ENCODE measurements around the gene HSBP1L1. TPM values are rescaled to one million over a fixed set of nuclear protein-coding genes. Genes with fewer than 3 reads are reported as not detected.

Gene HSBP1L1
- total and polyA plus RNA-seq, 2 of the 13 experiments (the other 11 are each of a cell fraction or from before 2014, with no cell fraction given) = 22.6 to 45.1 TPM

GRCh38 chr18:79985172-79985571 lies 20.7 kb downstream of the HSBP1L1 start (continued):
- TF ChIP-seq ATF6 (CRISPR knock-in tag; conservative IDR thresholded peaks at IDR 0.05) (no peak), XRCC5 (optimal IDR thresholded peaks at IDR 0.05; ENCODE audit: low read length) (no peak), ZFP90 (CRISPR knock-in tag; IDR thresholded peaks at IDR 0.05; ENCODE audit: borderline replicate concordance) (0 out of 2 replicates have a peak, but pooled peaks have one; percentile 35), ZNF530 (CRISPR knock-in tag; IDR thresholded peaks at IDR 0.05; ENCODE audit: low read depth) (no peak), SRY (CRISPR knock-in tag; IDR thresholded peaks at IDR 0.05) (no peak), PLSCR1 (CRISPR knock-in tag; IDR thresholded peaks at IDR 0.05; ENCODE audit: borderline replicate concordance) (no peak), ZNF101 (CRISPR knock-in tag; IDR thresholded peaks at IDR 0.05; ENCODE audit: borderline replicate concordance, low read depth) (no peak), ZBTB33 (CRISPR knock-in tag; IDR thresholded peaks at IDR 0.05) (peak; percentile 84), HNF1A (IDR thresholded peaks at IDR 0.05; ENCODE audit: low read depth) (no peak), HNF1A (CRISPR knock-in tag; IDR thresholded peaks at IDR 0.05; ENCODE audit: borderline replicate concordance) (no peak), IKZF5 (CRISPR knock-in tag; IDR thresholded peaks at IDR 0.05) (no peak), HNF4G (IDR thresholded peaks at IDR 0.05; ENCODE audit: borderline replicate concordance, low read depth, low read length) (0 out of 2 replicates have a peak, but pooled peaks have one; percentile 17), HNF4G (CRISPR knock-in tag; IDR thresholded peaks at IDR 0.05; ENCODE audit: borderline replicate concordance, low read depth) (no peak), ZNF232 (CRISPR knock-in tag; IDR thresholded peaks at IDR 0.05; ENCODE audit: borderline replicate concordance) (no peak), ZNF556 (CRISPR knock-in tag; IDR thresholded peaks at IDR 0.05; ENCODE audit: borderline replicate concordance) (peak; percentile 24; the same call in 1 of the 2 replicates), ZNF333 (CRISPR knock-in tag; IDR thresholded peaks at IDR 0.05; ENCODE audit: borderline replicate concordance) (no peak), SMC3 (IDR thresholded peaks at IDR 0.05; ENCODE audit: low read length) (no peak), GPBP1L1 (CRISPR knock-in tag; IDR thresholded peaks at IDR 0.05) (no peak)

All from HepG2 (cell line).